ENCODE results near the gene CELA2B. TPM values are rescaled to one million over a fixed set of nuclear protein-coding genes. Genes with fewer than 3 reads are reported as not detected.
"Not testable (repeated sequence)": the region's sequence is repeated elsewhere in the genome, so short reads cannot be mapped to it uniquely, and the experiment has no call there.

CELA2B gene
- total RNA-seq, 2 donors from 2014 or later: not detected

DNA sequence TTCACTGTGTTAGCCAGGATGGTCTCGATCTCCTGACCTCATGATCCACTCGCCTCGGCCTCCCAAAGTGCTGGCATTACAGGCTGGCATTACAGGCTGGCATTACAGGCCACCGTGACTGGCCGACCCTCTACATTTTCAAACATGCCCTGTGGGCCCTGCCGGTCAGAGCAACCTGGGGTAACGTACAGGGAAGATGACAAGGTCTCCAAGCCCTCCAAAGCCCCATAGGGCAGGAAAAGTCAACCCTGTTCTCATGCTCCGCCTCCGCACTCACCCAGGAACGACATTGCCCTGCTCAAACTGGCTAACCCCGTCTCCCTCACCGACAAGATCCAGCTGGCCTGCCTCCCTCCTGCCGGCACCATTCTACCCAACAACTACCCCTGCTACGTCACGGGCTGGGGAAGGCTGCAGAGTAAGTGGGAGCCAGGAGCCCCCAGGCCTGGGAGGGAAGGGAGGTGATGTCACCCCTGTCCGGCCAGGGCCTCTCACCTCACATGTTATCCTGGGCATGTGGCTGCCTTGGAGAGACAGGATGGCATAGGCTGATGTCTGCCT, 7.2 kb downstream of the CELA2B start:
- H3K4me3 Mint-ChIP-seq; H3K36me3 Mint-ChIP-seq (ENCODE audit: insufficient read depth in 2 of 2); H3K27ac Mint-ChIP-seq; H3K4me1 Mint-ChIP-seq (ENCODE audit: low read depth); DNase-seq; H3K9me3 Mint-ChIP-seq; ATAC-seq (replicated peaks in 1 of 2); H3K27me3 Mint-ChIP-seq (ENCODE audit: low read depth): not testable (repeated sequence)

GRCh38 chr1:15483971-15484370, 8.1 kb downstream of the CELA2B start:
- DNase-seq (no peak), ATAC-seq (replicated peaks in 1 of 2) (no peak)
- Mint-ChIP-seq H3K36me3 (ENCODE audit: insufficient read depth in 2 of 2) (no peaks in the 10 kb centered on the region), H3K4me3 (no peak overlapping the region), H3K9me3 (no peaks in the 10 kb centered on the region), H3K27me3 (ENCODE audit: low read depth) (no peaks in the 10 kb centered on the region), H3K27ac (no peak overlapping the region), H3K4me1 (ENCODE audit: low read depth) (no peaks in the 10 kb centered on the region)

- ATAC-seq (replicated peaks in 1 of 2); DNase-seq; H3K4me1 Mint-ChIP-seq (ENCODE audit: low read depth); H3K36me3 Mint-ChIP-seq (ENCODE audit: insufficient read depth in 2 of 2); H3K9me3 Mint-ChIP-seq; H3K4me3 Mint-ChIP-seq; H3K27me3 Mint-ChIP-seq (ENCODE audit: low read depth); H3K27ac Mint-ChIP-seq: not testable (repeated sequence)
Observed at GRCh38 chr1:15484443-15484842, 8.5 kb downstream of the CELA2B start.

GRCh38 chr1:15485636-15486035, 9.7 kb downstream of the CELA2B start:
- Mint-ChIP-seq H3K27ac (no peak overlapping the region), H3K4me1 (ENCODE audit: low read depth) (no peaks in the 10 kb centered on the region), H3K4me3 (no peak overlapping the region), H3K9me3 (no peaks in the 10 kb centered on the region), H3K36me3 (ENCODE audit: insufficient read depth in 2 of 2) (peaks cover 0 to 1% of the 10 kb centered on the region in 2 donors), H3K27me3 (ENCODE audit: low read depth) (no peaks in the 10 kb centered on the region)
- DNase-seq (no peak), ATAC-seq (replicated peaks in 1 of 2) (no peak)

DNA sequence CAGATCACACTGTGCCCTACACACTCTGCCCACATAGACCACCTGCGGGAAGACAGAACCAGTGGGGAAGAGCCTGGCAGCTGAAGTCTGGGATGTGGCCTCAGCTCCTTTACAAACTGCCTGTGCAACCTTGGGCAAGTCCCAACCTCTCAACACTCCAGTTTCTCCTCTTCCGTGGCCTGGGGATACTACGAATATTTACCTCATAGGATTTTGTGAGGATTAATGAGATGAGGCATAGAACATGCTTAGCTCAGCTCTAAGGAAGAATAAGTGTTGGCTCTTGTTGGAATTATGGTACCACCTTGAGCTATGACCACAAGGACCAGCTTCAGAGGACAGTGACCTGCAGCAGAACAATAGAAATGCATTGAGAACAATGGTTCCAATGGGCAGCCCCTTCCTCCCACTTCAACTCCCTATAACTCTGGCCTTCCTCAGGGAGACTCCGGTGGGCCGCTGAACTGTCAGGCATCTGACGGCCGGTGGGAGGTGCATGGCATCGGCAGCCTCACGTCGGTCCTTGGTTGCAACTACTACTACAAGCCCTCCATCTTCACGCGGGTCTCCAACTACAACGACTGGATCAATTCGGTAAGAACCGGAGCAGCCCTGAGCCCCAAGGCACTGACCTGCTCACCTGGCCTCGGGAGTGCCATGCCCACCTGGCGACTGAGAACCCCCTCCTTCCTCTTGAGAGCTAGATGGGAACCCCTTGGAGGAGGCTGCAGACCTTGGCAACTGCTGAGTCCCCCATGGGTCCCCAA, 11.1 kb downstream of the CELA2B start:
- H3K36me3 Mint-ChIP-seq (ENCODE audit: insufficient read depth in 2 of 2); H3K9me3 Mint-ChIP-seq; H3K4me3 Mint-ChIP-seq; DNase-seq; H3K4me1 Mint-ChIP-seq (ENCODE audit: low read depth); H3K27me3 Mint-ChIP-seq (ENCODE audit: low read depth); H3K27ac Mint-ChIP-seq; ATAC-seq (replicated peaks in 1 of 2): not testable (repeated sequence)

DNA sequence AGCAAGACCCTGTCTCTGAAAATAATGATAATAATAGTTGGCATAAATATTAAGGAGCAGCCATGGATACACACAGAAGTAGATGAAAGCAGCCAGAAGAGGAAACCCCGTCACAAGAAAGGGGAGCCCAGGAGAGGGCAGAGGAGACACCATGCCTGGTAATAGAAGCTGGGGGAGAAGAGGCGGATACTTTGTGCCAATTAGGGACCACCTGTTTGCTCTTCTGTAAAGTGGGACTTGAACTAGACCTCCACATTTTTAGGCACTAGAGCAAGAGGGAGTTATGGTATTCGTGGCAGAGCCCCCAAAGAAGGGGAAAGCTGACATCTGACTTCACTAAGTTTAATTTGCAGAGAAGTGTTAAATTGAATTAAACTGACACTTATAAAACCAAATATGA, 12.5 kb downstream of the CELA2B start:
- no peak for ATAC-seq (replicated peaks in 1 of 2)

GRCh38 chr1:15489052-15489736, 13.3 kb downstream of the CELA2B start:
- no peak for ATAC-seq (replicated peaks in 1 of 2)

More for the DNA sequence above, 12.5 kb downstream of the CELA2B start:
- Mint-ChIP-seq H3K36me3 (ENCODE audit: insufficient read depth in 2 of 2) (peaks cover 1 to 3% of the 10 kb centered on the region in 2 donors), H3K9me3 (no peaks in the 10 kb centered on the region), H3K27ac (peak overlapping the region; percentile 9), H3K4me3 (no peak overlapping the region), H3K27me3 (ENCODE audit: low read depth) (no peaks in the 10 kb centered on the region), H3K4me1 (ENCODE audit: low read depth) (peaks cover 7% of the 10 kb centered on the region)
- no peak for DNase-seq

DNA sequence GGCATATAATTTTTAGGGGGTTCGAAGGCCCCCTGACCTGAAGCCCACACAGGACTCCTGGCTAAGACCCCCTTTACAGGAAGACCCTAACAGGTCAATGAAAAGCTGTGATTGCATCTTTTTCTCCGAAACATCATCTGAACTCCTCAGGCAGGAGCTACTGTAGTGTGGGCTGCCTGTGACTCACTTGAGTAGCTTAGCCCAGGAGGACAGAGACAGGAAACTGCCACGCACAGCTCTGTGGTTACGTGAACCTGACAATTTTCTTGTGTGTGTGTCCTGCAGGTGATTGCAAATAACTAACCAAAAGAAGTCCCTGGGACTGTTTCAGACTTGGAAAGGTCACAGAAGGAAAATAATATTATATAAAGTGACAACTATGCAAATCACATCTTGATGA, 15.1 kb downstream of the CELA2B start:
- H3K4me1 Mint-ChIP-seq (ENCODE audit: low read depth); H3K27ac Mint-ChIP-seq; DNase-seq; H3K4me3 Mint-ChIP-seq; H3K27me3 Mint-ChIP-seq (ENCODE audit: low read depth); H3K36me3 Mint-ChIP-seq (ENCODE audit: insufficient read depth in 2 of 2); H3K9me3 Mint-ChIP-seq: not testable (repeated sequence)
- peak in 1 of 2 donors; percentile 60 for ATAC-seq (replicated peaks in 1 of 2)

More at GRCh38 chr1:15489052-15489736, 13.3 kb downstream of the CELA2B start:
- Mint-ChIP-seq H3K9me3 (no peaks in the 10 kb centered on the region), H3K27ac (no peak overlapping the region), H3K4me3 (no peak overlapping the region), H3K4me1 (ENCODE audit: low read depth) (peaks cover 7% of the 10 kb centered on the region), H3K27me3 (ENCODE audit: low read depth) (no peaks in the 10 kb centered on the region), H3K36me3 (ENCODE audit: insufficient read depth in 2 of 2) (peaks cover 1 to 3% of the 10 kb centered on the region in 2 donors)
- DNase-seq: no peak

GRCh38 chr1:15492596-15492995, 16.7 kb downstream of the CELA2B start:
- Mint-ChIP-seq H3K27me3 (ENCODE audit: low read depth) (no peaks in the 10 kb centered on the region), H3K9me3 (no peaks in the 10 kb centered on the region), H3K36me3 (ENCODE audit: insufficient read depth in 2 of 2) (peaks cover 3 to 4% of the 10 kb centered on the region in 2 donors), H3K27ac (no peak overlapping the region), H3K4me1 (ENCODE audit: low read depth) (peaks cover 7% of the 10 kb centered on the region), H3K4me3 (no peak overlapping the region)
- DNase-seq (no peak), ATAC-seq (replicated peaks in 1 of 2) (no peak)

GRCh38 chr1:15493869-15494390, 18.0 kb downstream of the CELA2B start:
- ATAC-seq (replicated peaks in 1 of 2) (no peak), DNase-seq (no peak)
- H3K36me3 Mint-ChIP-seq (ENCODE audit: insufficient read depth in 2 of 2): peaks cover 3 to 4% of the 10 kb centered on the region in 2 donors
- no peak overlapping the region for H3K27ac Mint-ChIP-seq
- H3K27me3 Mint-ChIP-seq (ENCODE audit: low read depth): no peaks in the 10 kb centered on the region
- peaks cover 7% of the 10 kb centered on the region for H3K4me1 Mint-ChIP-seq (ENCODE audit: low read depth)
- no peaks in the 10 kb centered on the region for H3K9me3 Mint-ChIP-seq
- H3K4me3 Mint-ChIP-seq: no peak overlapping the region

DNA sequence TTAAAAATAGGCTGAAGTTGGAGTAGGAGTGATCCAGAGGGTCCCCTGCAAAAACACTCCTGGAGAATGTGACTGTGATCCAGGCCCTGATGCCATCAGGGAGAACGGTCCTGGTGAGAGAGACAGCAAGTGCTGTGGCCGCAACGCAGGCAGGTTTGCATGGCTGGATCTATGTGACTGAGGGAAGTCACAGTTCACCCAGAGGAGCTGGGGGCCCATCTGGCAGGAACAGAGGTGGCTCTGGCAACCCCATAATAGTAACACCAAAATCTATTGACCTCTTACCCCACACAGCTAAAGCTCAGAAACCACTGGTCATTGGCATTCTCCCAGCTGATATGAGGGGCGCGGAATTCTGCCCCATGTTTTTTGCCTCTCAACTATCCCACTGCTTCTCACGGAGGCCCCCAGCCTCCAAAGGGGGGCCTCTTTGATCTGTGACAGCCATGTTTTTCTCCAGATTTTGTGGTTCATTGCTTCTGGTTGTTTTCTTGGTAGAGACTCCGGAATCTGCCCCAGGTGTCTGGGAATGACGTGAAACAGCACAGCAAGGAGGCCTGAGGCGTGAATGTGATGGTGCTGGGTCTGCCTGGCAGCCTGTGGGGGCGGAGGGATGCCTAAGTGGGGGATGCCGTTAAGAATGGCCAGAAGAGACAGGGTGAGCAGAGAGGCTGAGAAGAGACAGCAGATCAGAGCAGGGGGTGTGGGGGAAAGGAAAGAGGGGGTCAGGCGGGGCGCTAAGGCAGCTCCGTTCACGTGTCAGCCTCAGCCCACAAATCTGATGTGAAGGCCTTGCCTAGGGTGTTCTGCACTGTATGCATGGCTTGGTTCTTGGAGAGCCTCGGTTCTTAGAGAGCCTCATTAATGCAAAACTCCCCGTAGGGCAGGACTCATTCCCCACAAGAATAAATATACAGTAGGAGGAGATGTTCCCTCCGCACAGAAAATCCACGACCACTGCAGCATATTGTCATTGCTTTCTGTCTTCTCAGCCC, 24.6 kb downstream of the CELA2B start:
- ATAC-seq (replicated peaks in 1 of 2) (no peak), DNase-seq (no peak)
- no peak overlapping the region for H3K4me3 Mint-ChIP-seq
- no peaks in the 10 kb centered on the region for H3K27me3 Mint-ChIP-seq (ENCODE audit: low read depth)
- no peak overlapping the region for H3K27ac Mint-ChIP-seq
- no peaks in the 10 kb centered on the region for H3K9me3 Mint-ChIP-seq
- peaks cover 0 to 3% of the 10 kb centered on the region in 2 donors for H3K36me3 Mint-ChIP-seq (ENCODE audit: insufficient read depth in 2 of 2)
- H3K4me1 Mint-ChIP-seq (ENCODE audit: low read depth): no peaks in the 10 kb centered on the region

DNA sequence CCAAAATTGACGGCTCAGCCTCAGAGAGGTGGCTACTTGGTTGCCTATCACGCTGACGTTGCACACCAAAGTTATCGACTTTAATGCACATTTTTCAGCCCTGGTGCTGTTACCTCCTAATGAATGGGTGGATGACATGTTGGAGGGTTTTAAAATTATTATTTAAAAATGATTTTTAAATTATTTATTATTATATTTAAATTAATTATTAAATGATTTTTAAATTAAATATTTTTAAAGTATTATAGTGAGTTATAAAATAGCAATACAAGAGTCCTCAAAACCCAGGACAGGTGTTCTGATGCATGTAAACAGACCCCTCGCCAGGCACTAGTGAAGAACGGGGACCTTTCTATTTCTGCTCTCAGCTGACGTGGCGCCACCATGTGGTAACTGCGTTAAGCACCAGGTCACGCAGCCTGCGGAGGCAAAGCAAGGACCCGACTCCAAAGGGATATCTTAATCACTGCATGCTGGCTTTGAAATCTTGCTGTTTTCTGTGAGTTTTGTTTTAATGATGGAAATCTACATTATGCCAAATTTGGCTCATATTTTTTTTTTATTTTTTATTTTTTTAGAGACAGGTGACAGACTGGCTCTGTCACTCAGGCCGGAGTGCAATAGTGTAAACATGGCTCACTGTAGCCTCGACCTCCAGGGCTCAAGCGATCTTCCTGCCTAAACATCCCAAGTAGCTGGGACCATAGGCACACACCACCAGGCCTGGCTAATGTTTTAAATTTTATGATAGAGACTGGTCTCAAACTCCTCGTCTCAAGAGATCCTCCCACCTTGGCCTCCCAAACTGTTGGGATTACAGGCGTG, 25.5 kb downstream of the CELA2B start:
- H3K9me3 Mint-ChIP-seq: no peaks in the 10 kb centered on the region
- H3K4me1 Mint-ChIP-seq (ENCODE audit: low read depth): no peaks in the 10 kb centered on the region
- H3K27ac Mint-ChIP-seq: no peak overlapping the region
- no peak overlapping the region for H3K4me3 Mint-ChIP-seq
- peak; percentile 44 to 47 for ATAC-seq (replicated peaks in 1 of 2)
- peak; percentile 58 to 63 for DNase-seq
- H3K27me3 Mint-ChIP-seq (ENCODE audit: low read depth): no peaks in the 10 kb centered on the region
- H3K36me3 Mint-ChIP-seq (ENCODE audit: insufficient read depth in 2 of 2): peaks cover 0 to 1% of the 10 kb centered on the region in 2 donors
